HG02981 (cell line): ENCODE data around the gene YES1.
"Not testable (repeated sequence)": the region's sequence is repeated elsewhere in the genome, so short reads cannot be mapped to it uniquely, and the experiment has no call there.

Source experiments
- ATAC-seq: cut with Tn5 transposase; IDR thresholded peaks from one replicate; pipeline ENCODE4 v1.9.1; 2021; ENCODE audit warnings: mild to moderate bottlenecking, moderate library complexity; ENCODE audit not compliant: unreplicated experiment

Gene YES1

GRCh38 chr18:686339-687111 lies 125.5 kb downstream of the YES1 start:
- no peak for ATAC-seq

GRCh38 chr18:685438-685837 lies 126.6 kb downstream of the YES1 start:
- no peak for ATAC-seq

GRCh38 chr18:683531-683930 lies 128.5 kb downstream of the YES1 start:
- no peak for ATAC-seq

GRCh38 chr18:682833-683232 lies 129.2 kb downstream of the YES1 start:
- no peak for ATAC-seq

- not testable (repeated sequence) for ATAC-seq
These were observed 129.6 kb downstream of the YES1 start for GRCh38 chr18:682416-682815.

- peak; percentile 54 for ATAC-seq
These were observed 130.1 kb downstream of the YES1 start for GRCh38 chr18:681985-682384.

- no peak for ATAC-seq
These were observed 131.7 kb downstream of the YES1 start for GRCh38 chr18:680392-680791.

- no peak for ATAC-seq
These were observed 132.5 kb downstream of the YES1 start for GRCh38 chr18:679516-679915.

- no peak for ATAC-seq
These were observed 133.4 kb downstream of the YES1 start for GRCh38 chr18:678482-679182.

GRCh38 chr18:677951-678381 lies 134.1 kb downstream of the YES1 start:
- ATAC-seq: no peak

- ATAC-seq: no peak
These were observed 134.9 kb downstream of the YES1 start for GRCh38 chr18:677145-677544.

- ATAC-seq: no peak
These were observed 135.3 kb downstream of the YES1 start for GRCh38 chr18:676736-677135.

- no peak for ATAC-seq
These were observed 136.0 kb downstream of the YES1 start for GRCh38 chr18:676069-676468.

GRCh38 chr18:675307-675706 lies 136.7 kb downstream of the YES1 start:
- ATAC-seq: no peak

GRCh38 chr18:673769-674168 lies 138.3 kb downstream of the YES1 start:
- no peak for ATAC-seq

- no peak for ATAC-seq
These were observed 138.7 kb downstream of the YES1 start for GRCh38 chr18:673317-673716.
